C4-2B (cell line): Measurements from ENCODE around the gene SMIM3.

Source experiments
- H3K27ac ChIP-seq: fragments of 450-650 bp; 2 replicates; pipeline ENCODE4 v1.5.1; 2017
- CTCF ChIP-seq: fragments of 450-650 bp; conservative IDR thresholded peaks from 2 replicates; pipeline ENCODE4 v1.5.1; 2017; ENCODE audit warnings: mild to moderate bottlenecking
- ZFX ChIP-seq: fragments of 450-650 bp; IDR thresholded peaks from 2 replicates; pipeline ENCODE4 v1.6.1; 2017

SMIM3 gene

GRCh38 chr5:150781706-150782614 is 3.4 kb downstream of the SMIM3 start:
- peak overlapping the region; percentile 65 for H3K27ac ChIP-seq
- no peak for TF ChIP-seq ZFX
- no peak for TF ChIP-seq CTCF

- TF ChIP-seq ZFX (no peak), CTCF (no peak)
- H3K27ac ChIP-seq, result peak overlapping the region; percentile 65
Measured at GRCh38 chr5:150782850-150783249, 4.3 kb downstream of the SMIM3 start.

GRCh38 chr5:150783422-150783928 is 4.9 kb downstream of the SMIM3 start:
- TF ChIP-seq ZFX (no peak), CTCF (no peak)
- peak overlapping the region; percentile 65 for H3K27ac ChIP-seq

DNA sequence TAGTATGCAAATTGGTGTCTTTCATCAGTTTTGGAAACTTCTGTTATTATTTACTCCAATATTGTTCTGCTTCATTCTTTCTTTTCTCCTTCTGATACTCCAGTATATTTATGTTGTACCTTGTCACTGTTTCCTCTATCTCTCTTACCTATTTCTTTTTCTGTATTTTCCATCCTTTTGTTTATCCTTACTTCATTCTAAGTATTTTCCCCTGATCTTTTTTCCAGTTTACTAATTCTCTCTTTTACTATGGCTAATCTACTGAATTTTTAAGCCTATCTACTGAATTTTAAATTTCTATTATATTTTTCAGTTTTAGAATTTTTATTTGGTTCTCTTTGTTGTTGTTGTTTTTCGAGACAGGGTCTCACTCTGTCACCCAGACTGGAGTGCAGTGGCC is 7.4 kb downstream of the SMIM3 start:
- TF ChIP-seq ZFX (no peak), CTCF (no peak)
- no peak overlapping the region for H3K27ac ChIP-seq

GRCh38 chr5:150786876-150787275 is 8.3 kb downstream of the SMIM3 start:
- TF ChIP-seq CTCF, result no peak
- TF ChIP-seq ZFX, result no peak
- no peak overlapping the region for H3K27ac ChIP-seq

- no peak overlapping the region for H3K27ac ChIP-seq
Measured at GRCh38 chr5:150787656-150788055, 9.1 kb downstream of the SMIM3 start.

More at GRCh38 chr5:150787656-150788055, 9.1 kb downstream of the SMIM3 start:
- TF ChIP-seq ZFX, result no peak
- no peak for TF ChIP-seq CTCF
